Renal pelvis (tissue), 12 donors: ENCODE results near the gene OR13G1. TPM values are rescaled to one million over a fixed set of nuclear protein-coding genes. Genes with fewer than 3 reads are reported as not detected.
"Not testable (repeated sequence)": the region's sequence is repeated elsewhere in the genome, so short reads cannot be mapped to it uniquely, and the experiment has no call there.

Experiments
- DNase-seq: peaks from one replicate; pipeline ENCODE4 v3.0.0-alpha.2; 2013
- long read RNA-seq, 16 experiments: transcript quantifications; one replicate each; lab custom pipeline, GENCODE V29; 2026
- polyA plus RNA-seq, 3 donors: library from polyadenylated mRNA; unstranded; fragments of 120-200 nt; gene quantifications; one replicate each; pipeline ENCODE4 v1.2.1, GENCODE V29; 2013; ENCODE audit not compliant: insufficient read length in 3 of 3

Gene OR13G1
- under 1 TPM in 1 of 3 donors, not detected in 2; 0.06 TPM for polyA plus RNA-seq
- long read RNA-seq, donor 1, result 0 reads
- long read RNA-seq, donor 2, result 0 reads
- long read RNA-seq, donor 3, result 0 reads
- long read RNA-seq, donor 4, result 0 reads
- long read RNA-seq, donor 5, result 0 reads
- long read RNA-seq, donor 6, result 0 reads
- long read RNA-seq, donor 7, result 0 reads
- long read RNA-seq, donor 8, result 0 reads
- long read RNA-seq, donor 9, result 0 reads
- long read RNA-seq, donor 10, result 0 reads
- long read RNA-seq, donor 11, result 0 reads
- long read RNA-seq, donor 12, result 0 reads
- long read RNA-seq, donor 13, result 0 reads
- long read RNA-seq, donor 14, result 0 reads
- long read RNA-seq, donor 15, result 0 reads
- long read RNA-seq, donor 16, result 0 reads

- no peak for DNase-seq
Measured at GRCh38 chr1:247679639-247680038, at the start of gene OR13G1. Gene OR13G1 (minus strand): TSS chr1:247679739. CDS start chr1:247673041, 6,698 bp downstream.

- DNase-seq, result no peak
Measured at GRCh38 chr1:247721222-247721621, 41.7 kb upstream of the OR13G1 start.

GRCh38 chr1:247716546-247716945 lies 37.0 kb upstream of the OR13G1 start, which contains the start of gene OR6F1:
Gene OR6F1 (minus strand): TSS chr1:247716646. CDS start chr1:247712755, 3,891 bp downstream.
- DNase-seq, result no peak

GRCh38 chr1:247713753-247714152 lies 34.2 kb upstream of the OR13G1 start:
- DNase-seq, result no peak

- not testable (repeated sequence) for DNase-seq
Measured at GRCh38 chr1:247710681-247711080, 31.1 kb upstream of the OR13G1 start.

GRCh38 chr1:247701338-247701737 lies 21.8 kb upstream of the OR13G1 start:
- no peak for DNase-seq

GRCh38 chr1:247681288-247681897 lies 1.9 kb upstream of the OR13G1 start:
- DNase-seq, result peak; percentile 16

GRCh38 chr1:247680171-247680570 lies 632 bp upstream of the OR13G1 start:
- no peak for DNase-seq

GRCh38 chr1:247669225-247669624 lies 10.3 kb downstream of the OR13G1 start:
- no peak for DNase-seq

- DNase-seq, result no peak
Measured at GRCh38 chr1:247656221-247656875, 23.2 kb downstream of the OR13G1 start.

- no peak for DNase-seq
Measured at GRCh38 chr1:247653040-247653439, 26.5 kb downstream of the OR13G1 start.

- no peak for DNase-seq
Measured at GRCh38 chr1:247647864-247648263, 31.7 kb downstream of the OR13G1 start.

- no peak for DNase-seq
Measured at GRCh38 chr1:247646867-247647266, 32.7 kb downstream of the OR13G1 start.

- no peak for DNase-seq
Measured at GRCh38 chr1:247642742-247643141, 36.8 kb downstream of the OR13G1 start.

GRCh38 chr1:247639381-247639981 lies 40.1 kb downstream of the OR13G1 start:
- peak; percentile 17 for DNase-seq

GRCh38 chr1:247638781-247639180 lies 40.8 kb downstream of the OR13G1 start:
- DNase-seq, result no peak

- no peak for DNase-seq
Measured at GRCh38 chr1:247638011-247638410, 41.5 kb downstream of the OR13G1 start.

- no peak for DNase-seq
Measured at GRCh38 chr1:247627951-247628350, 51.6 kb downstream of the OR13G1 start.
